A549 (cell line): ENCODE results near the gene FKTN.

ENCODE experiments used
- CBX2 ChIP-seq: fragments of 200-600 bp; sonication (generic); IDR thresholded peaks from 2 replicates; pipeline ENCODE4 v1.6.1; 2016; ENCODE audit warnings: low read depth, mild to moderate bottlenecking, borderline replicate concordance
- CEBPB ChIP-seq, 2 experiments: fragments of >200 bp in 1 of 2; sonication (Bioruptor Twin) in 1 of 2; formaldehyde crosslinking in 1 of 2; IDR thresholded peaks; 2 replicates each; pipeline ENCODE4 v1.6.1; 2012 to 2016
- HMGXB4 ChIP-seq: fragments of 250-450 bp; sonication (Bioruptor Pico); IDR thresholded peaks from 2 replicates; pipeline ENCODE4 v1.5.0; 2021; ENCODE audit warnings: mild to moderate bottlenecking, moderate library complexity, borderline replicate concordance
- JUN ChIP-seq, 2 experiments: fragments of >200 bp; sonication (Bioruptor Twin); formaldehyde crosslinking; IDR thresholded peaks; 2 replicates in 1 of 2; 3 replicates in 1 of 2; pipeline ENCODE4 v1.6.1; 2016 to 2017
- KDM1A ChIP-seq: fragments of 200-600 bp; sonication (generic); IDR thresholded peaks from 2 replicates; pipeline ENCODE4 v1.6.1; 2016; ENCODE audit warnings: low read depth, mild to moderate bottlenecking
- RAD21 ChIP-seq, 2 experiments: fragments of >200 bp in 1 of 2; sonication (Bioruptor Twin) in 1 of 2; formaldehyde crosslinking in 1 of 2; IDR thresholded peaks in 1 of 2; conservative IDR thresholded peaks in 1 of 2; 2 replicates in 1 of 2; 3 replicates in 1 of 2; pipeline ENCODE4 v1.6.1; 2012 to 2018; ENCODE audit warnings: inconsistent platforms in 1 of 2
- RNF2 ChIP-seq: fragments of 200-600 bp; sonication (generic); IDR thresholded peaks from 2 replicates; pipeline ENCODE4 v1.6.1; 2016; ENCODE audit warnings: low read depth, mild to moderate bottlenecking, antibody characterized with exemption, moderate library complexity, borderline replicate concordance
- TF ChIP-seq, protein P1 (sequence below): fragments of >200 bp; sonication (Bioruptor Twin); formaldehyde crosslinking; IDR thresholded peaks from 3 replicates; pipeline ENCODE4 v1.5.1; 2016

DNA sequence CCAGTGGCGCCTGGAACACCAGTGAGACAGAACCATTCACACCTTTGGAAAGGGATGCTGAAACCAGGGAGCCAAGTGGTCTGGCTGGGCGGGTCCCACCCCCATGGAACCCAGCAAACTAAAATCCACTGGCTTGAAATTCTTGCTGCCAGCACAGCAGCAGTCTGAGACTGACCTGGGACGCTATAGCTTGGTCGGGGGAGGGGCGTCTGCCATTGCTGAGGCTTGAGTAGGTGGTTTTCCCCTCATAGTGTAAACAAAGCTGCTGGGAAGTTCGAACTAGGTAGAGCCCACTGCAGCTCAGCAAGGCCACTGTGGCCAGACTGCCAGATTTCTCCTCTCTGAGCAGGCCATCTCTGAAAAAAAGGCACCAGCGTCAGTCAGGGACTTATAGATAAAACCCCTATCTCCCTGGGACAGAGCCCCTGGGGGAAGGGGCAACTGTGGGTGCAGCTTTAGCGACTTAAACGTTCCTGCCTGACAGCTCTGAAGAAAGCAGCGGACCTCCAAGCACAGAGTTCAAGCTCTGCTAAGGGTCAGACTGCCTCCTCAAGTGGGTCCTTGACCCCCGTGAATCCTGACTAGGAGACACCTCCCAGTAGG is 42.0 kb upstream of the FKTN start:
- TF ChIP-seq KDM1A (no peak), CEBPB (IDR thresholded peaks at IDR 0.05) (no peak), RAD21 (conservative IDR thresholded peaks at IDR 0.05 in 1 of 2, IDR thresholded peaks at IDR 0.05 in 1 of 2) (no peak), HMGXB4 (CRISPR knock-in tag) (no peak), RNF2 (no peak), JUN (IDR thresholded peaks at IDR 0.05) (no peak), CBX2 (no peak)
- TF ChIP-seq, protein P1, sequence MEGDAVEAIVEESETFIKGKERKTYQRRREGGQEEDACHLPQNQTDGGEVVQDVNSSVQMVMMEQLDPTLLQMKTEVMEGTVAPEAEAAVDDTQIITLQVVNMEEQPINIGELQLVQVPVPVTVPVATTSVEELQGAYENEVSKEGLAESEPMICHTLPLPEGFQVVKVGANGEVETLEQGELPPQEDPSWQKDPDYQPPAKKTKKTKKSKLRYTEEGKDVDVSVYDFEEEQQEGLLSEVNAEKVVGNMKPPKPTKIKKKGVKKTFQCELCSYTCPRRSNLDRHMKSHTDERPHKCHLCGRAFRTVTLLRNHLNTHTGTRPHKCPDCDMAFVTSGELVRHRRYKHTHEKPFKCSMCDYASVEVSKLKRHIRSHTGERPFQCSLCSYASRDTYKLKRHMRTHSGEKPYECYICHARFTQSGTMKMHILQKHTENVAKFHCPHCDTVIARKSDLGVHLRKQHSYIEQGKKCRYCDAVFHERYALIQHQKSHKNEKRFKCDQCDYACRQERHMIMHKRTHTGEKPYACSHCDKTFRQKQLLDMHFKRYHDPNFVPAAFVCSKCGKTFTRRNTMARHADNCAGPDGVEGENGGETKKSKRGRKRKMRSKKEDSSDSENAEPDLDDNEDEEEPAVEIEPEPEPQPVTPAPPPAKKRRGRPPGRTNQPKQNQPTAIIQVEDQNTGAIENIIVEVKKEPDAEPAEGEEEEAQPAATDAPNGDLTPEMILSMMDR, result no peak
